ENCODE results near the gene CREBZF. TPM values are rescaled to one million over a fixed set of nuclear protein-coding genes. Genes with fewer than 3 reads are reported as not detected.

The CREBZF gene
- total RNA-seq, 1 experiment from 2014 or later = 31.0 TPM

DNA sequence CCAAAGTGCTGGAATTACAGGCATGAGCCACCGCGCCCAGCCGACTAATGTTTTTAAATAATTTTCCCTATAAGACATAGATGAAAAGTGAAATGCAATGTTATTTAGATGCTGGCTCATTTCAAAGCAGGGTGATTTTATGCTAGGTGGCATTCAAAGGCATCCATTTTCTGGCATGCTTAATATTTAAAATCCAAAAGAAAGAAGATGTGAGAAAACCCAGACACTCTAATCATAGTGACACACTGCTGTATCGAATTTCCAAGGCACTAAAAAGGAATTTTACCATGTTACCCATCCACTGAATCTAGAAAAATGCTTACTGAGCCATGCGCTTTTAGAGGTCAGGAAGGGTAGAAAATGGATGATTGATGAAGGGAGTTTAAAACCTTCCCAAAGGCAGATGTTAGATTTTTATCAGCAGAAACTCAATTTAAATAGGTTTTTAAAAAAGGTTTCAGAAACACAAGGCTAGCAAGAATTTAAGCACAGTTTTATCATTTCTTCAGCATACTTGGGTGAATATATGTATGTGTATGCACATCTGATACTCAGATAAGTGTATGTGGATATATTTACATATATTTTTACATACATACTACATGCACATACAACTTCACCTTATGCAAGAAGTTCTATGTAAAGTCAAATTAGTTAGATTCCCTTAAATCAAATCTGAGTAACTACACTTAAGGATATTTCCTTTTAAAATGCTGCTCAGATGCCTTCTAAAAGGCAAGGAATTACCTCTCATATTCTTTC, 45.2 kb upstream of the CREBZF start:
- CTCF ChIA-PET = interaction anchor here (0.8 kb wide), 1 partner anchor 9 kb away, joined by 3 read pairs; no protein-coding TSS in a partner anchor
- intact Hi-C loops (cut with micrococcal nuclease; ENCODE audit: unreplicated experiment) = no loop called here
- no peaks in the 10 kb centered on the region for H3K27me3 Mint-ChIP-seq (ENCODE audit: unreplicated experiment)

DNA sequence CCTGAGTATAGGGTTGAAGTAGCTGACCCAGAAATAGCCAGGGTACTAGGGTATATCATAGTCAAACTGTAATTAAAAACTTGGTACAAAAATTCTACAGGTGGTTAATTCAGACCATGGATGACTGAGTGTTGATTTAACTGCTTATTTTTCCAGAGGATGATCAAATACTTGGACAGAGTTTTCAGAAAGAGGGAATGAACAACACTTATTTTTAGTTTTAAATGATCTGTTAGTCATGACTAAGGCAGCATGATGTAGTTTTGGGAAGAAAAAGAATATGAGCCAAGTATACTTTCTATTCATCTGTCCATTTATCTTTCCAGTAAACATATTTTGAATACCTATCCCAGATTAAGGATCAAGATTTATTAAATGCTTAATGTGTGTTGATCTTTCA, 40.9 kb upstream of the CREBZF start:
- intact Hi-C loops (cut with micrococcal nuclease; ENCODE audit: unreplicated experiment) = no loop called here
- H3K4me1 Mint-ChIP-seq (ENCODE audit: low read depth, unreplicated experiment) = no peaks in the 10 kb centered on the region
- no peak overlapping the region for H3K27ac Mint-ChIP-seq (ENCODE audit: unreplicated experiment)
- no peaks in the 10 kb centered on the region for H3K36me3 Mint-ChIP-seq (ENCODE audit: insufficient read depth, unreplicated experiment)
- no peak for DNase-seq
- no peaks in the 10 kb centered on the region for H3K9me3 Mint-ChIP-seq (ENCODE audit: low read depth, unreplicated experiment)
- CTCF ChIA-PET = no interaction called here
- TF ChIP-seq, protein P1, sequence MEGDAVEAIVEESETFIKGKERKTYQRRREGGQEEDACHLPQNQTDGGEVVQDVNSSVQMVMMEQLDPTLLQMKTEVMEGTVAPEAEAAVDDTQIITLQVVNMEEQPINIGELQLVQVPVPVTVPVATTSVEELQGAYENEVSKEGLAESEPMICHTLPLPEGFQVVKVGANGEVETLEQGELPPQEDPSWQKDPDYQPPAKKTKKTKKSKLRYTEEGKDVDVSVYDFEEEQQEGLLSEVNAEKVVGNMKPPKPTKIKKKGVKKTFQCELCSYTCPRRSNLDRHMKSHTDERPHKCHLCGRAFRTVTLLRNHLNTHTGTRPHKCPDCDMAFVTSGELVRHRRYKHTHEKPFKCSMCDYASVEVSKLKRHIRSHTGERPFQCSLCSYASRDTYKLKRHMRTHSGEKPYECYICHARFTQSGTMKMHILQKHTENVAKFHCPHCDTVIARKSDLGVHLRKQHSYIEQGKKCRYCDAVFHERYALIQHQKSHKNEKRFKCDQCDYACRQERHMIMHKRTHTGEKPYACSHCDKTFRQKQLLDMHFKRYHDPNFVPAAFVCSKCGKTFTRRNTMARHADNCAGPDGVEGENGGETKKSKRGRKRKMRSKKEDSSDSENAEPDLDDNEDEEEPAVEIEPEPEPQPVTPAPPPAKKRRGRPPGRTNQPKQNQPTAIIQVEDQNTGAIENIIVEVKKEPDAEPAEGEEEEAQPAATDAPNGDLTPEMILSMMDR (IDR thresholded peaks at IDR 0.05; ENCODE audit: unreplicated experiment) = no peak
- no peaks in the 10 kb centered on the region for H3K27me3 Mint-ChIP-seq (ENCODE audit: unreplicated experiment)
- BruUV-seq (replicated peaks) = no TSS peak
- H3K4me3 Mint-ChIP-seq (ENCODE audit: low read depth, unreplicated experiment) = no peak overlapping the region

More for the DNA sequence above, 45.2 kb upstream of the CREBZF start:
- Mint-ChIP-seq H3K36me3 (ENCODE audit: insufficient read depth, unreplicated experiment) (no peaks in the 10 kb centered on the region), H3K4me1 (ENCODE audit: low read depth, unreplicated experiment) (no peaks in the 10 kb centered on the region), H3K9me3 (ENCODE audit: low read depth, unreplicated experiment) (no peaks in the 10 kb centered on the region), H3K4me3 (ENCODE audit: low read depth, unreplicated experiment) (no peak overlapping the region), H3K27ac (ENCODE audit: unreplicated experiment) (no peak overlapping the region)
- DNase-seq = no peak
- no TSS peak for BruUV-seq (replicated peaks)
- TF ChIP-seq, protein P1 (IDR thresholded peaks at IDR 0.05; ENCODE audit: unreplicated experiment) = no peak

GRCh38 chr11:85704967-85705366, 40.0 kb upstream of the CREBZF start:
- no peak overlapping the region for H3K27ac Mint-ChIP-seq (ENCODE audit: unreplicated experiment)
- TF ChIP-seq, protein P1 (IDR thresholded peaks at IDR 0.05; ENCODE audit: unreplicated experiment) = no peak
- CTCF ChIA-PET = no interaction called here

GRCh38 chr11:85699957-85700741, 35.2 kb upstream of the CREBZF start:
- TF ChIP-seq, protein P1 (IDR thresholded peaks at IDR 0.05; ENCODE audit: unreplicated experiment) = no peak

More at GRCh38 chr11:85704967-85705366, 40.0 kb upstream of the CREBZF start:
- peaks cover 2% of the 10 kb centered on the region for H3K4me1 Mint-ChIP-seq (ENCODE audit: low read depth, unreplicated experiment)
- no peak for DNase-seq
- no peaks in the 10 kb centered on the region for H3K9me3 Mint-ChIP-seq (ENCODE audit: low read depth, unreplicated experiment)
- no peaks in the 10 kb centered on the region for H3K27me3 Mint-ChIP-seq (ENCODE audit: unreplicated experiment)
- no peaks in the 10 kb centered on the region for H3K36me3 Mint-ChIP-seq (ENCODE audit: insufficient read depth, unreplicated experiment)
- H3K4me3 Mint-ChIP-seq (ENCODE audit: low read depth, unreplicated experiment) = no peak overlapping the region
- no TSS peak for BruUV-seq (replicated peaks)
- intact Hi-C loops (cut with micrococcal nuclease; ENCODE audit: unreplicated experiment) = no loop called here

More at GRCh38 chr11:85699957-85700741, 35.2 kb upstream of the CREBZF start:
- Mint-ChIP-seq H3K36me3 (ENCODE audit: insufficient read depth, unreplicated experiment) (no peaks in the 10 kb centered on the region), H3K4me1 (ENCODE audit: low read depth, unreplicated experiment) (peaks cover 8% of the 10 kb centered on the region), H3K9me3 (ENCODE audit: low read depth, unreplicated experiment) (no peaks in the 10 kb centered on the region), H3K27ac (ENCODE audit: unreplicated experiment) (no peak overlapping the region), H3K27me3 (ENCODE audit: unreplicated experiment) (no peaks in the 10 kb centered on the region), H3K4me3 (ENCODE audit: low read depth, unreplicated experiment) (no peak overlapping the region)
- CTCF ChIA-PET = no interaction called here
- DNase-seq = no peak
- intact Hi-C loops (cut with micrococcal nuclease; ENCODE audit: unreplicated experiment) = loop anchor here (10.0 kb wide), 1 partner anchor 45 kb away; no protein-coding TSS in a partner anchor
- BruUV-seq (replicated peaks) = no TSS peak
